HG03378 (cell line): ENCODE results near the gene FAT1.
"Not testable (repeated sequence)": the region's sequence is repeated elsewhere in the genome, so short reads cannot be mapped to it uniquely, and the experiment has no call there.

Experiments
- ATAC-seq: cut with Tn5 transposase; IDR thresholded peaks from one replicate; pipeline ENCODE4 v1.9.1; 2021; ENCODE audit warnings: mild to moderate bottlenecking, moderate library complexity; ENCODE audit not compliant: unreplicated experiment

The FAT1 gene

DNA sequence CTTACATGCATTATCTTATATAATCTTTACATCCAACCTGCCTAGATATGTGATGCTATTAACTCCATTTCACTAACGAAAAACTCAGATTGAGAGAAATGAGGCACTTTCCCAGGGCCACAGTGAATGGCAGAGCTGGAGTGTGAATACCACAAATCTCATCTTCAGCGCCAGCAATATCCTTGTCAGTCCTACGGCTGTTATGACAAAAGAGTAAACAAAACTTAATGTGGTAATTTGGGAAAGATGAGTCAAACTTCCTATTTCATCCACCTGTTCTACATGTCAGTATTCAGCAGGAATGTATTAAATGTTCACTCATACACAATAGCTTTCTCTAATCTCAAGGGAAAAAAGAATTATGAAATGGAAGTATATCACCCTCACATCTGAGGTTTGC is 56.9 kb downstream of the FAT1 start:
- ATAC-seq, result no peak

DNA sequence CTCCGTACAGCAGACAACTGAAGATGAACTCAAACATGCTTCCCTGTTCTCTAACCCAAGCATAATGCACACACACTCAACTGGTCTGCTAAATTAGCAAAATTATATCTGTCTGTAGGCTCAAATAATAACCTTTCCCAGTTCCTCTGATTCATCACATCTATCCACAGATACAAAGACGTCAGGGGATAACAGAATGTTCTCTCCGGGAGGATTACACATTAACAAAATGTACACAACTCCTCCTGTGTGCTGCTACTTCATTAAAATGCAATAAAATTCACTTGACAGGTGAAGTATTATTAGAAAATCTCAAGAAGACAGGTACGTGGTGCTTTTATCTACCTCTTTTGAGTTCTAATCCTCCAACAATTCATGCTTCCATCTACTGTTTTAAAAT is 57.4 kb downstream of the FAT1 start:
- no peak for ATAC-seq

- no peak for ATAC-seq
These were observed 63.3 kb downstream of the FAT1 start for GRCh38 chr4:186660403-186660802.

GRCh38 chr4:186659935-186660334 is 63.7 kb downstream of the FAT1 start:
- no peak for ATAC-seq

- not testable (repeated sequence) for ATAC-seq
These were observed 64.2 kb downstream of the FAT1 start for GRCh38 chr4:186659456-186659855.

- no peak for ATAC-seq
These were observed 65.0 kb downstream of the FAT1 start for GRCh38 chr4:186658657-186659056.

DNA sequence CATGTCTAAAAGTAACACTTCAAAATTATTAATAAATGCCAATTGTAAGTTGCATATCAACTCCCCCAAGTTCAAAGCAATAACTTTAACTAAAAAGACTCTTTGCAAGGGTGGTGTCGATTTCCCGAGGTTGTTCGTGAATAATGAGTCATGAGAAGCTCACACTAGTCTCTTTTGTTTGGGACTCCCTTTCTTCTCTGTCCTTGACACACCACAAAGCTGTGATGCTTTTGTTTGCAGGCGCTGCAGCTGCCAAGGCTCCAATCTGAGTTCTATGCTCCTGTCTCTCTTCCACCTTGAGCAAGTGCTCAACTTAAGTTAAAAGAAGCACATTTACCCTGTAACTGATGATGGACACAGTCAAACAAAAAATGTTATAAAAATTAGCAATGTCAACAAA is 65.9 kb downstream of the FAT1 start:
- no peak for ATAC-seq

- ATAC-seq, result no peak
These were observed 69.7 kb downstream of the FAT1 start for GRCh38 chr4:186653969-186654368.

DNA sequence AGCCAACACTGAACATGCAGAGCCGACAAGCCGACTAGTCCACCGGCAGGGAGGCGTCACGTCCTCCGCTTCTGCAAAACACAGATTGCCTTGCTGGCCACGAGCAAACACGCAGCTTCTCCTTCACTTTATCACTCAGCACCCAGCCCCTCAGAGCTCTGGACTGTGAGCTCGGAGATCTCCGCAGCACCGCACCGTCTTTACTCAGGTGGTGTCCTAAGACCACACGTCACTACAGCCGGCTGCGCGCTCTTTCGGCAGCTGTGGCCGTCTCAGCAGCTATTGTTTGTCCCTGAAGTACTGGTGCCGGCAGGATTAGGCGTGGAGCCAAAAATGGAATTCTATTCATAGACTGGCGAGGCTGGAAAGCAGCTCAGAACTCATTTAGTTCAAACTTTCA is 72.0 kb downstream of the FAT1 start:
- no peak for ATAC-seq

- ATAC-seq, result no peak
These were observed 72.5 kb downstream of the FAT1 start for GRCh38 chr4:186651181-186651603.

GRCh38 chr4:186650401-186651180 is 73.1 kb downstream of the FAT1 start:
- no peak for ATAC-seq

GRCh38 chr4:186647821-186648220 is 75.8 kb downstream of the FAT1 start:
- no peak for ATAC-seq

DNA sequence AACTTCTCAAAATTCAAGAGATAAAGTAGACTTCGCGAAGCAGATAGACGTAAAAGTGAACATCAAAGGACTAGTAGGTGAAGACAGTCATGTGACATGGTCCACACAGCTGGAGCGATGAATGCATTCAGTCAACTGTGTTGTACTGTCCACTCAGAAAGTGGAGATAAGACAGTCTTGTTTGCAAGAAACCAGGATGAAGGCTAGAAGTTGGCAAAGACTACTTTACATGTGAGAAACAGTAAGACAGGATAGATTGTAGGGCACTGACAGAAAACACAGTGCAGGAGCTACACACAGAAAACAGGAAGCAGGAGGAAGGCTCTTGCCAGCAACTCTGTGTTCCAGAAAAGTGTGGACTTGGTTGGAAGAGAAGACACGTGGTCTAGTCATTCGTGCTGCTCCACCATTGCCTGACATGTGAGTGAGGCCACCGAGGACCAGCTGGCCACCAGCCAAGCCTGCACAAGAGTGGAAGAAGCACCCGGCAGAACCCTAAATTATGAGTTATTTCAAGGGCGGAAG is 78.9 kb downstream of the FAT1 start:
- ATAC-seq, result no peak

- no peak for ATAC-seq
These were observed 79.4 kb downstream of the FAT1 start for GRCh38 chr4:186644311-186644638.

DNA sequence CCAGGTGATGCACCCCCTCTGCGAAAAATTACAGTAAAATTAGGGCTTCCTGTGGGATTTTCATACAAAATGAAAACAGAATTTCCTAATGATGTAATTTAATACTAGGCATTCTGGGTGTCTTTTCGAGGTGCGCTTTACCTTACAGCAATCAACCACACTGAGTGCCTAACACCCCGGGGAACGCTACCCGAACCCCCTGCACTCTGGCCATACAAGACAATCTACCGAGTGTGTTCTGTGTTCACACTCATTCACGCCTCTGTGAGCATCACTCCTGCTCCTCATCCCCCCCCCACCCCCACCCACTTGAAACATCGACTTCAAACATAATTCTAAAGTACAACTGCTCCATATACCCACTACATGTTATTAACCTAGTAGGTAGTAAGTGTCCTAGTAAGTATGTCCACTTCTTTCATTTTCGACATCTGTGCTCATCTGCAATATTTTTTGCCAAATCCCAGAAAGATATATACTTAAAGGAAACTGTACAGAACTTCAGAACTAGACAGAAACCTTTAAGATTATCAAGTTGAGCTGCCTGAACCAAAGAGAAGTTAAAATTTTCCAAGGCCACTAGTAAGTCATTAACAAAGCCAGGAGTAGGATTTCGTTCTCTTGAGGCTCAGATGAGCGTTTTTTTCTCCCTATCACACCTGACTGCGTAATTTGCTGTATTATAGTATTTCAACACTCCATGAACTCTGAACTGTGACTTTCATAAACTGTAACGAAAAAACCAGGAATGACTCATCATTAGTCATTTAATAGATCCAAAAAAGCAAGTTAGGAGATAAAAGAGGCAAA is 80.0 kb downstream of the FAT1 start:
- ATAC-seq, result no peak

GRCh38 chr4:186642998-186643397 is 80.7 kb downstream of the FAT1 start:
- no peak for ATAC-seq

- no peak for ATAC-seq
These were observed 81.1 kb downstream of the FAT1 start for GRCh38 chr4:186642530-186642929.

DNA sequence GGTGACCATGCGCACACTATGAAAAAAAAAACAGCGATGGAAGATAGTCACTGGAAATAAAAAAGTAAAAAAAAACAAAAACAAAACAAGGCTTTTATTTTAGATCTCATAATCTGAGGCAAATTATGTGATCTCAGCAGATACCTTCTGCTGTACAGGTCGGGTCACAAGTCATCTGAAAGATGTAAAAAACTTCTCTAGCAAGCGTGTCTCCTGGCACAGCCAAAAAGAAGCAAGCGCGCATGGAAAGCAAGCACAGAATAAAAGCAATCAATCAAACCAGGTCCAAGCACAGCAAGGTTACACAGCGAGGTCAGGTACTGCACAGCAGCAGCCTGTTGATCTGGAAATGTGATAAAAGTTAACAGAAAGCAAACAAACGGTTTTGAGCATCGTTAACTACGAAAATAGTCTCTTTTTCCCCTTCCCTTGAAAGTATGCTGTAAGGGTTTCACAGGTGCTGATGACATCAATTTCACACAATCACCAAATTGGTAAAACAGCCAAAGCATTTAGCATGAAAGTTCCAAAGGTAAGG is 89.0 kb downstream of the FAT1 start:
- ATAC-seq, result no peak

DNA sequence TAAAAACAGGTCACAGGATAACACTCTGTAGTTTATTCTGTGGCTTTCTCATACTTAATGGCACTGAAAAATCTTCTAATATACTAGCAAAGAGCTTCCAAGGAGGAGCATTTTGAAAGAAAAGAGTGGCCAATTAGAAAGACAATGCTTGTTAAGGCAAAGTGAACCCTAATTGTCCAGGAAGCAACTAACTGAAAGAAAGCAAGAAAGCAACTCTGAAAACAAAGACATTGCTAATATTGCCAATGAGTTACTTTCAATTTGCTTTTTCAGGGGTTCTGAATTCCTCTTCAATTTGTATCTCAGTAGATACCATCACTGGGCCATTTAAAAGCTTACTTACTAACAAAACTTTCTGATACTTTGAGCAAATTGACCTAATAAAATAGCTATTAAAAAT is 89.8 kb downstream of the FAT1 start:
- ATAC-seq, result no peak

DNA sequence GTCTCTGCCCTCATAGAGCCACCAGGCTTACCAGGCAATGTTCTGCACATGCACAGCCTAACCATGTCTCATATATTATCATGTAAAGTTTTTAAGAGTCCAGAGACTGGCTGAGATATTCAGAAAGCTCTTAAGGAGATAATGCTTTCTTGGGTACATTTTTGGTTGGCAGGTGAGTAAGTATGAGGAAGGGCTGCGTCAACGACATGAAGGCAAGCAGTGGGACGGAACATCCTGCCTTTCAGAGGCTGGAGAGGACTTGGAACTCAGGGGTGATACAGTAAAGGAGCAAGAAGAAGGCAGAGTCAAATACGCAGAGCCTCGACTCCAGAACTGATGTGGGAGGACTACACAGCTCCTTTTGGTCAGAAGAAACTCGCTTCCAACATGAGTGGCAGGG is 93.5 kb downstream of the FAT1 start:
- no peak for ATAC-seq

DNA sequence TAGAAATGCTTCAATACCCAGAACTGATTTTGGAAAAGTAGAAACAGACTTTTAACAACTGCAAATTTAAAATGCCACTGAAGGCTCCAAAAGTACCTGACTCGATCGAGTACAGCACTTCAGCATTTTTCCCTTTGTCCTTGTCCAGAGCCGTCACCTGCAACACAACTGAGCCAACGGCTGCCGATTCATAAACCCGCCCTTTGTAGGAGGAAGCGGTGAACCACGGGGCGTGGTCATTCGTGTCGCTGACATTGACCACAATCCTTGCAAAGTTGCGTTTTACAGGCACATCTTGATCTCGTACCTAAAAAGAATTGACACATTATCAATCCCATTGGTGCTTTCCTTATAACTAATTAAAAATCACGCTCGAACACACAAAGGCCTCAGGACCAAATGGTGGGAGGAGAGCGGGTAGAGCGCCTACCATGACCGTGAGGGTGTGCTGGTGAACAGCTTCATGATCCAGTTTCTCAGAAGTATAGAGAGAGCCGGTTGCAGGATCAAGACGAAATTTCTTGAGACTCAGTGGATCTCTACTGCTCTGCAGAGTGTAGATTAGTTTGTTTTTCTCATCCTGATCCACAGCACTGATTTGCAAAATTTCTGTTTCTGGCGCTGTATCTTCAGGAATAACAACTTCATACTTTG is 95.5 kb downstream of the FAT1 start:
- ATAC-seq, result no peak
